Fibroblast of skin of abdomen (primary cell): Measurements from ENCODE around the gene SCAMP2.

Experiments
- DNase-seq: peaks from one replicate; pipeline ENCODE4 v3.0.0-alpha.2; 2013

Gene SCAMP2

DNA sequence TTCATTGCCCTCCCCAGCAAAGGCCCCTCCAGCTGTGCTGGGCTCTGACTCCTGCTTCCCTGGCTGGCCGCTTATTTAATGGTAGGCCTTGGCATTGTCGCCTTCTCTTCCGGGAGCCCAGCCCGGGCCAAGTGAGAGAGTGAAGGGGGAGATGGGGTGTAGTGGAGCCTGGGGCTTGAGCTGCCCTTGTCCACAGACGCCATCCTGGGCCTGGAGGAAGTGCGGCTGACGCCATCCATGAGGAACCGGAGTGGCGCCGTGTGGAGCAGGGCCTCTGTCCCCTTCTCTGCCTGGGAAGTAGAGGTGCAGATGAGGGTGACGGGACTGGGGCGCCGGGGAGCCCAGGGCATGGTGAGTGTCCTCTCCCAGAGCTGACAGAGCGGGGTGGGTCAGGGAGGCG, 57.2 kb downstream of the SCAMP2 start:
- no peak for DNase-seq

DNA sequence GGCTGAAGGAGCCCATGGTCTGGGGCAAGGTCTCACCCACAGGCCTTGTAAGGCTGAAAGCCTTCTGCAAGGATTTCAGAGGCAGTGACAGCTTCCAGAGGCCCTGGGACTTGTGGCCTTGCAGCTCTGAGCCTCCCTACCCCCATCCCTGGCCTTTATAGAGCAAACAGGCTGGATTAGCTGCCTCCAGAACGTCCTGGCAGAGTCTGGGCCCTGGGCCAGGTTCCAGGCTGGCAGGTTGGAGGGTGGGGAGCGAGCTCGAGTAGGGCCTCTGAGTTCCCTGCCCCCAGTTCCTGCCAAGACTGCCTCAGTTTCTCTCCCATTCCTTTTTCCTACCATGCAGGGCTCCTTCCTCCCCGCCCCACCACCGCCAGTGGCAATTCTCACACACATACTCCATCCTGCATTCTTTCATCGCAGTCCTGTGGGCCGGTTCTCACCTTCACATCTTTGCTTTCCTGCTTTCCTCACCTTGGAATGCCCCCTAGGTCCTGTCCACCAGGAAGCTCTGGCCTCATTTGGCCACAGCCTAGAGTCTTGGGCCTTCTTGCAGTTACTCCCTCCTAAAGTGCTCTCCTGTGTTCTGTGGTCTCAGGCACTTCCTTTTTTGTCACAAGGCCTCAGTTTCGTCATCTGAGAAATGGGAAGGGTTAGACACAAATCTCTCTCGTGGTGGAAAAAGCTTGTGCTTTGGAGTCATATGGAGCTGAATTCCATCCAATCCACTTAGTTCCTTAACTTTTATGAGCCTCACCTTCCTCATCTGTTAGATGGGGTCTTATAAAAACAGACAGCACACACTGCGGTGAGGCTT, 57.8 kb downstream of the SCAMP2 start:
- DNase-seq: no peak

DNA sequence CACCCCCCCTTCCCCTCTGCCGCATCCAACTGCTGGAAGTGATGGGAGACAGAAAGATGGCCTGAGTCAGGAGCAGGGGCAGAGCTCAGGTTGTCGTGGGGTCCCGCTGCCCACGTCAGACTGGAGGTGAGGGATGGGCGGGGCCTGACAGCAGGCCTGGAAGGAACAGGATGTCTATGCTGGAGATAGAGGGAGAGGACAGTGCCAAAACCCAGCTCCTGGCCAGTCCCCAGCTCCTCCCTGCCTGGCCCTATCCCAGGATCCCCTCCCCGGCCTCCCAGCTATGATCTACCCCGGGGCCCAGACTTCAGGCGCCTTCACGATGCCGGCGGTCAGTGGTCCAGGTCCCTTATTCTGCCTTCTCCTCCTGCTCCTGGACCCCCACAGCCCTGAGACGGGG, 60.6 kb downstream of the SCAMP2 start, which contains the start of gene LMAN1L:
LMAN1L (plus strand) TSS at position 303 of the 400 bp plus-strand sequence; CDS start at position 323, 20 bp downstream.
- no peak for DNase-seq

DNA sequence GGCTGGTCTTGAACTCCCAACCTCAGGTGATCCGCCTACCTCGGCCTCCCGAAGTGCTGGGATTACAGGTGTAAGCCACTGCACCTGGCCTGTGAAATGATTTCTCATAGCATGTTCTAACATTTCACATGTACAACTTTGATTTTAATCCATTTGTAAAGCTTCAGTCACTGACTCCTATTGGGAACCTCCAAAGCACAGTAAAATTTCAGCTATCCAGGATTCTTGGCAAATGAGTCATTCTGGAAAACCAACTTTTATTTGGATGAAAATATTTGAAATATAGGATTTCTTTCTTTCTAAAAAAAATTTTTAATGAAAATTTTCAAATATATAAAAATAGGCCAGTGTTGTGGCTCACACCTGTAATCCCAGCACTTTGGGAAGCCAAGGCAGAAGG, 63.2 kb downstream of the SCAMP2 start:
- DNase-seq: peak; percentile 31

DNA sequence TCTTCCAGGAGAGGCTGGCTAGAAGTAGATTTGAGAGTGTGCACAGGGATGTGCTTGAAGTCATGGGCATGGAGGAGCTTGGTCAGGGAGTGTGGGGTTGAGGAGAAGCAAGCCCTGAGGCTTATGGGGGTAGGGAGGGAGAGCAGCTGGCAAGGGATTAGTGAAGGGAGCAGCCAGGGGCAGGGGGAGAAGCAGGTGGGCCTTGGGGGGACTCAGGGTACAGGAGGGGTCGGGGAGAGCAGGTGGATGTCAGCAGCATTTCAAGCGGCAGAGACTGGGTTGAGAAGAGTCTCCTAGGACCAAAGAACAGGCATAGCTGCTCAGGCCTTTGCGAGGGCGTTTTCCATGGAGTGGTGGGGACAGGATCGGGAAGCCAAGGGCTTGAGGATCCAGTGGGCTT, 63.9 kb downstream of the SCAMP2 start:
- no peak for DNase-seq

DNA sequence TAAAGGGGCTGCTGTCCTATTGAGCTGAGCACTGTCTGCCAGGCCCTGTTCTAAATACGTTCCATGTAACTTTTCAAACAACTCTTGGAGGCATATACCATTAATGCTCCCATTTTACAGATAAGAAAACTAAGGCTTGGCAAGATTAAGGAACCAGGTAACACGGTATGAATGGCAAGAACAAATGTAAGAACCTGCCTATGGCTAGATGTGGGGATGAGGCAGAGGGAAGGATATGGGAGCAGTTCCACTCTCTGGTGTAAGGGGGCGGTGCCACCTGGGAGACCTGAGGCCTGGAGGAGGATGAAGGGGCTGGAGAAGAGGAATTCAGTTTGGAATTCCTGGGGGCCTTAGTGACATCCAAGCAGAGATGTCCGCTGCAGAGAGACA, 64.3 kb downstream of the SCAMP2 start:
- no peak for DNase-seq

DNA sequence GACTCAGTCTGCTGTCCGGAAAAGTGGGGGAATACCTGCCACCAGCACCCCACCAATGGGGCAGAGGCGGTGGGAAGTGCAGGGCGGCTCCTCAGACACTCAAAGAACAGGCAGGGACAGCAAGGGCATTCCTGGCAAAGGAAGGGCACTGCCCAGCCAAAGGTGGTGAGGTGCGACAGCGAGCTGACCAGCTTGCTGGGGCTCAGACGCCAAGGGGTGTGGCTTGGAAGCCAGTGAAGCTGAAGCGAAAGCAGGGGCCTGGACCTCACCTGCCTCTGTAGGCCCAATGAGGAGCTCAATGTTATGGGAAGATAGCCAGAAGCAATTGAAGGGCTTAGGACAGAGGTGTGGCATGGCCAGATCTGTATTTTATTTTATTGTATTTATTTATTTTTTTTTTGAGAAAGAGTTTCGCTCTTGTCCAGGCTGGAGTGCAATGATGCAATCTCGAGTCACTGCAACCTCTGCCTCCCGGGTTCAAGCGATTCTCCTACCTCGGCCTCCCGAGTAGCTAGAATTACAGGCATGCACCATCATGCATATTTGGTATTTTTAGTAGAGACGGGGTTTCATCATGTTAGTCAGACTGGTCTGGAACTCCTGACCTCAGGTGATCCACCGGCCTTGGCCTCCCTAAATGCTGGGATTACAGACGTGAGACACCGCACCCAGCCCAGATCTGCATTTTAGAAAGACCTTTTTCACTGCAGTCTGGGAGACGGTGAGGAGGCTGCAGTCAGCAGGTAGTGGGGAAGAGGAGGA, 64.9 kb downstream of the SCAMP2 start:
- no peak for DNase-seq

DNA sequence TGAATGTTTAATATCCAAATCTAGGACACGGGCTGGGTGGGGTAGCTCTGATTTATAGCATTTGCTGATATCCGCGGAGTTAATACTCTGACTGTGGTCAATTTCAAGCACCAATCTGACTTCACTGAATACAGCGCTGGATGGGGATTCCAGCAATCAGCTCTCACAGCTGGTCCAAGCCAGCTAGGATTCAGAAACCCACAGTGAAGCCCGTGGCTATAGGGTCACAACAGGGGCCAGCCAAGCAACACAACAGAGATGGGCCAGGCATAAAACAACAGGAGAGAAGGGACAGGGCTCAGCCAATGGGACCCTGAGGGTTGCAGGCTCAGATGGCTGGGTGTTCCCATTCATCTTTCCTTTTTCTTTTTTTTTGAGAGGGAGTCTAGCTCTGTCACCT, 65.9 kb downstream of the SCAMP2 start:
- no peak for DNase-seq

DNA sequence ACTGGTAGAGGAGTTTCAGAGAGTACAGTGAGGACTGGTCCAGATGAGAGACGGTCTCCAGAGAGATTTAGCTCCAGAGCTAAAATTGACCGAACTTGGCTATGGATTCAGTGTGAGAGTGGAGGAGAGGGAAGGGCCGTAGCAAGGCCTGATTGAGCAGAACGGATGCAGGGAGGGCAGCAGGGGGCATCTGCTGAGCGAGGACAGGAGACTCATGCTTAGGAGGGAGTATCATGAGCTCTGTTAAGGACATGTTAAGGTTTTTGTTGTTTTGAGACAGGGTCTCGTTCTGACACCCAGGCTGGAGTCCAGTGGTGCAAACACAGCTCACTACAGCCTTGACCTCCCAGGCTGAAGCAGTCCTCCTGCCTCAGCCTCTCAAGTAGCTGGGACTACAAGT, 68.2 kb downstream of the SCAMP2 start:
- no peak for DNase-seq

DNA sequence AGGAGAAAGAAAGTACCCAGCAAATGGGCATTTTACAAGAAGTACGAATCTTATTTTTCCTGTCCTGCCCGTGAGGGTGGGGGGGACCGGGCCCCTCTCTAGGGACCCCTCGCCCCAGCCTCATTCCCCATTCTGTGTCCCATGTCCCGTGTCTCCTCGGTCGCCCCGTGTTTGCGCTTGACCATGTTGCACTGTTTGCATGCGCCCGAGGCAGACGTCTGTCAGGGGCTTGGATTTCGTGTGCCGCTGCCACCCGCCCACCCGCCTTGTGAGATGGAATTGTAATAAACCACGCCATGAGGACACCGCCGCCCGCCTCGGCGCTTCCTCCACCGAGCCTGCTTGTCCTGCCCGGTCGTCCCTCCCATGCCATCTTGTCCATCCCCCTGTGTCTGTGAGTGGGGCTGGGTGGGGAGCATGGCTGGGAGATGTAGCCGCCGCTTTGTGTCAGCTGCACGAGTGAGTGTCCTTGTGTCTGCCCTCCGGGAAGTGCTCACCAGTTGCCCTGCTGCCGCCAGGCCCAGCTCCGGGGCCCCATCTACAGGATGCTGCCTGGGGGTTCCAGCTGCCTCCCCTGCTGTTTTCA, 70.2 kb downstream of the SCAMP2 start:
- DNase-seq: no peak

DNA sequence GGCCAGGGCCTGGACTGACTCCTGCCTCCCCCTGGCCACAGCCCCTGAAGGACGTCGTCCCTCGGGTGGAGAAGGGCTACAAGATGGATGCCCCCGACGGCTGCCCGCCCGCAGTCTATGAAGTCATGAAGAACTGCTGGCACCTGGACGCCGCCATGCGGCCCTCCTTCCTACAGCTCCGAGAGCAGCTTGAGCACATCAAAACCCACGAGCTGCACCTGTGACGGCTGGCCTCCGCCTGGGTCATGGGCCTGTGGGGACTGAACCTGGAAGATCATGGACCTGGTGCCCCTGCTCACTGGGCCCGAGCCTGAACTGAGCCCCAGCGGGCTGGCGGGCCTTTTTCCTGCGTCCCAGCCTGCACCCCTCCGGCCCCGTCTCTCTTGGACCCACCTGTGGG, 70.9 kb downstream of the SCAMP2 start:
- no peak for DNase-seq

DNA sequence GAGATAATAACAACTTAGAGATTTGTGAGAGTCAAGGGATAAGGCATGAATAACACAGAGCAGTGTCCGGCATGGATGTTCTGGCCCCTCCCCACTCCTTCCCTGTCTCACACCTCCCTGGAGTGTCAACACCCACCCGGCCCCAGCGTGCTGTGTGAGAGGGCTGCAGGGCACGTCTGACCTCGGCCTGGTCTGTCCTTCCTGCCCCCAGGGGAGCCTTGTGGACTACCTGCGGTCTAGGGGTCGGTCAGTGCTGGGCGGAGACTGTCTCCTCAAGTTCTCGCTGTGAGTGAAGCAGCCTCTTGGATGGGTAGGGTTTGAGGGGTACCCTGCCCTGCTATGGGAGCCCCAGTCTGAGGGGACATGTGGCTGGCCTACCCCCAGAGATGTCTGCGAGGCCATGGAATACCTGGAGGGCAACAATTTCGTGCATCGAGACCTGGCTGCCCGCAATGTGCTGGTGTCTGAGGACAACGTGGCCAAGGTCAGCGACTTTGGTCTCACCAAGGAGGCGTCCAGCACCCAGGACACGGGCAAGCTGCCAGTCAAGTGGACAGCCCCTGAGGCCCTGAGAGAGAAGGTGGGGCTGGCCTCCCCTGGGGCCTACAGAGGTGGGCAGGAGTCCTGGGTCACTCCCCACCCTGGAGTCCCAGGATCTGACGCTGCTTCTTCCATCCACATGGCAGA, 71.7 kb downstream of the SCAMP2 start:
- DNase-seq: no peak

DNA sequence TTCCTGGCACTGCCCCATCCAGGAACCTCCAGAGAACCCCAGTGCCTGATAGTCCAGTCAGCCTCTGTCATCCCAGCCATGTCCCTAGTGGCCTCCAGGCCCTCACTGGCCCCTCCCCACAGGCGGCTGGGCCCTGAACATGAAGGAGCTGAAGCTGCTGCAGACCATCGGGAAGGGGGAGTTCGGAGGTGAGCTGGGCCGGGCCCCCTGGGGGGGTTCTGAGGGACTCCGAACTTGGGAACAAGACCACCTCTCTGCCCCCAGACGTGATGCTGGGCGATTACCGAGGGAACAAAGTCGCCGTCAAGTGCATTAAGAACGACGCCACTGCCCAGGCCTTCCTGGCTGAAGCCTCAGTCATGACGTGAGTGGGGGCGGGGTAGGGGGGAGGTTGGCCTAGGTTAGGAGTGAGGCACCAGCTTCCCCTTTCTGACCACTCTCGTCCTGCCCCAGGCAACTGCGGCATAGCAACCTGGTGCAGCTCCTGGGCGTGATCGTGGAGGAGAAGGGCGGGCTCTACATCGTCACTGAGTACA, 72.5 kb downstream of the SCAMP2 start:
- no peak for DNase-seq

DNA sequence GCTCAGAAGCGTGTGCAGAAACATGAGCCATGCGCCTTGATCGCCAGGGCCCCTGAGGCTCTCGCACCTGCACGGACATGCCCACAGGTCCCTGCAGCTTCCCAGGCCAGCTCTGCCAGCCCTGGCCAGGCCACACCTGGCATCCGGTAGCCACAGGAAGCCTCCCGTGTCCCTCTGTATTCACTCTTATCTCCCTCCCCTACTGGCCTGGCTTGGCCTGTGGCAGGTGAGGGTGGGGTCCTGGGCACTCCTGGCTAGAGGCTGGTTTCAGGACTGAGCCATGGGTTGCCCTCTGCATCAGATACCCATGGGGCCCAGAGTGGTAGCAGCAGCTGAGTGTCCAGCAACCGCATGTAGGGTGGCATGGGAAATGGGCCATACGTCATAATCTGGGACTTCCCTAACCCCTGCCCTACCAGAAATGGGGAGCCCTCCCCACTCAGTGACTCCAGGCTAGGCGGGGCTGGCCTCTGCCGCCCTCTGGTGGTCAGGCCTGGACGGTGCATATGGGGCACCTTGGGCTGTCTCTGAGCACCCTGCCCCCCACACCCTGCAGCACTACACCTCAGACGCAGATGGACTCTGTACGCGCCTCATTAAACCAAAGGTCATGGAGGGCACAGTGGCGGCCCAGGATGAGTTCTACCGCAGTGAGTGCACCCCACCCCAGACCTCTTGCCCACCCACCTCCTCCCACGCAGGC, 73.2 kb downstream of the SCAMP2 start:
- DNase-seq: peak; percentile 33

DNA sequence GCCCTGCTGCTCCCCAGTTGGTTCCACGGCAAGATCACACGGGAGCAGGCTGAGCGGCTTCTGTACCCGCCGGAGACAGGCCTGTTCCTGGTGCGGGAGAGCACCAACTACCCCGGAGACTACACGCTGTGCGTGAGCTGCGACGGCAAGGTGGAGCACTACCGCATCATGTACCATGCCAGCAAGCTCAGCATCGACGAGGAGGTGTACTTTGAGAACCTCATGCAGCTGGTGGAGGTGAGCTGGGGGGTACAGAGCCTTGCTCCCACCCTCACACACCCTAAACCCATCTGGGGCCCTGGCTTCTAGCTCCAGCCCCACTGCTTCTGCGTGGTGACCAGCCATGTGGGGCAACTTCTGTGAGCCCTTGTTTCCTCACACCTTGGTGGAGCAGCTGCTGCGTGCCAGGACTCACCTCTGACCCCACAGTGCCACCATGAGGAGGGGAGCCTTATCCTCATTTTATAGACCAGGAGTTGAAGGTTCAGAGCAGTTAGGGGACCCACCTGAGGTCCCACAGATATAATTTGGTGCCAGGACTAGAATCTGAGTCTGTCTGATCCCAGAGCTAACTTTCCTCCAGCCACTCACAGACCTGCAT, 73.8 kb downstream of the SCAMP2 start:
- no peak for DNase-seq

DNA sequence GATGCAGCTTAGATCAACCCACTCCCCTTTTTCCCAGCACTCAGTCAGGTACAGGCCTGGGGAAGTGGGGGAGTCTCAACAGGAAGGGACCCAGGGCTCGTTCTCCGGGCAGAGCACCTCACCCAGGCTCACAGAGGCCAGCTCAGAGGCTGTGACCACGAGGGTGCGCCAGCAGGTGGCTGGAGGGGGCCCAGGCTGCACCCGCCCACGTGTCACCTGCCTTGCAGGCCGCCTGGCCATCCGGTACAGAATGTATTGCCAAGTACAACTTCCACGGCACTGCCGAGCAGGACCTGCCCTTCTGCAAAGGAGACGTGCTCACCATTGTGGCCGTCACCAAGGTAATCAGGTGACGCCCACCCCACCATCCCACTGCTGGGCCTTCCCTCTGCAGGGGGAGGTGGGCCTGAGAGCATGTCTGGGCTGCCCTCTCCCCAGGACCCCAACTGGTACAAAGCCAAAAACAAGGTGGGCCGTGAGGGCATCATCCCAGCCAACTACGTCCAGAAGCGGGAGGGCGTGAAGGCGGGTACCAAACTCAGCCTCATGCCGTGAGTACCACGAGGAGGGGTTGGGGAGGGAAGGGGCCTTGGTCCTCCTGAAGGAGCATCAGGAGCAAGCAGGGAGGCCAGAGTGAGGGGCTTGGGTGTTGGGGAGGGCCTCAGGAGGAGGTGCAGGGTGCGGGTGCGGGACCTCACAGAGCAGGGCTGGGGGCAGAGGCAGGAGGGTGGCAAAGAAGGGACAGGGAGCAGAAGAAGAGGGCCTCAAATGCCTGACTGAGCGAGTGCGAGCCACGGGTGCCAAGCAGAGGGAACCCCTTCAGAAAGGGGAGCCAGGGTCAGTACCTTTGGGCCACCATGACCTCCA, 74.5 kb downstream of the SCAMP2 start:
- no peak for DNase-seq

DNA sequence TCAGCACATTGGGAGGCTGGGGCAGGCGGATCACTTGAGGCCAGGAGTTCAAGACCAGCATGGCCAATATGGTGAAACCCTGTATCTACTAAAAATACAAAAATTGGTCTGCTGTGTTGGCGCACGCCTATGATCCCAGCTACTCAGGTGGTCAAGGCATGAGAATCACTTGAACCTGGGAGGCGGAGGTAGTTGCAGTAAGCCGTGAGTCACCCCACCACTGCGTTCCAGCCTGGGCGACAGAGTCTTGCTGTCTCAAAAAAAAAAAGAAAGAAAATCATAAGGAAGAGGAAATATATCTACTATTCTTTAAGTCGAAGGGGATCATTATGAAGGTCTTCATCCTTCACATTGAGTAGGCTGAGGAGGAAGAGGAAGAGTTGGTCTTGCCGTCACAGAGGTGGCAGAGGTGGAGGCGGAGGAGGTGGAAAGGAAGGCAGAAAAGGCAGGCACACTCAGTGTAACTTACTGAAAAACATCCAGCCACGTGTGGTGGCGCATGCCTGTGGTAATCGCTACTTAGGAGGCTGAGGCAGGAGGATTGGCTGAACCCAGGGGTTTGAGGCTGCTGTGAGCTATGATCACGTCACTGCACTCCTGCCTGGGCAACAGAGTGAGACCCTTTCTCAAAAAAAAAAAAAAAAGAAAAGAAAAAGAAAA, 77.1 kb downstream of the SCAMP2 start:
- DNase-seq: no peak

DNA sequence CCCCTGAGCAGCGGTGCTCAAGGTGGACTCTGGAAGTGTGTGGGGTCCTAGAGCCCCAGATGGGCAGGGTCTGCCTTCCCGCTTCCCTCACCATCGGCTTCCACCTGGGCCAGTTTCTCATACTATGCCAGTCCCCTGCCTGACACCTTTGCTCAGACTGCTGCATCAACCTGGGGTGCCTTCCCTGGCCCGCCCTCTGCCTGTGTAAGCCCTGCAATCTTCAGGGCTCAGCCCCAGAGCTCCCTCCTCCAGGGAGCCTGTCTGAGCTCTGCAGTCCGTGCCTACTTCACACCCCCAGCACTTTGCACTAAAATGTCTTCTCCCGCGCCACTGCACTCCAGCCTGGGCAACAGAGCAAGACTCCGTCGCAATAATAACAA, 78.2 kb downstream of the SCAMP2 start:
- no peak for DNase-seq

DNA sequence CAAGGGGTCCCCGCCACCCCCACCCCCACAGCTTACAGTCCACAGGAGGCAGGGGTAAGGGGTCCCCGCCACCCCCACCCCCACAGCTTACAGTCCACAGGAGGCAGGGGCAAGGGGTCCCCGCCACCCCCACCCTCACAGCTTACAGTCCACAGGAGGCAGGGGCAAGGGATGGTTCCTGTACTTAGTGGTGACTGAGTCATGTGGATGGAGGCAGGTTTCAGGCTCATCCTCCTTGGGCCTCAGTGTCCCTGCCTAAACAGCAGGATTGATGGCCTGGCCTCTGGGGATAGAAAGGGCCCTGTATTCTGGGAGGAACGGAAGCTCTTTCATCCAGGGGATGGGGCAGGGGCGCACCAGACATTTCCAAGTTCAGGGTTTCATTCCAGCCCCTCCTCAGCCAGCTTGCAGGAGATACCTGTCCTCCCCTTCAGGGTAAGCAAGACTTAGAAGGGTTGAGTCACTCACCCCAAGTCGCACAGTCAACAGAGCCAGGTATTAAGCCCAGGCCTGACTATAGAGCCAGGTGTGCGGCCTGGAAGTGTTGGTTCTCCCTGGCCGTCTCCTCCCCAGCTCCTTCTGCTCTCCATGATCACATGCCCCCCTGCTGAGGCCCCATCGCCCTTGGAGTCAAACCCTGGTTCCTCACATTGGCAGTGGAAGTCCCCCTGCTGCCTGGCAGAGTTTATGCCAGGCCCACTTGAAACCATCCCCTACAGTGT, 78.8 kb downstream of the SCAMP2 start:
- DNase-seq: no peak
